Activated CD4-positive, alpha-beta T cell treated with anti-CD3 and anti-CD28 coated beads, Interleukin-2, amount 50 U/mL, for 48 hours (primary cell): ENCODE results near the gene SKAP2.

ENCODE experiments used
- DNase-seq, 2 experiments: peaks; one replicate each; pipeline ENCODE4 v3.0.0-alpha.2; 2020

Gene SKAP2

DNA sequence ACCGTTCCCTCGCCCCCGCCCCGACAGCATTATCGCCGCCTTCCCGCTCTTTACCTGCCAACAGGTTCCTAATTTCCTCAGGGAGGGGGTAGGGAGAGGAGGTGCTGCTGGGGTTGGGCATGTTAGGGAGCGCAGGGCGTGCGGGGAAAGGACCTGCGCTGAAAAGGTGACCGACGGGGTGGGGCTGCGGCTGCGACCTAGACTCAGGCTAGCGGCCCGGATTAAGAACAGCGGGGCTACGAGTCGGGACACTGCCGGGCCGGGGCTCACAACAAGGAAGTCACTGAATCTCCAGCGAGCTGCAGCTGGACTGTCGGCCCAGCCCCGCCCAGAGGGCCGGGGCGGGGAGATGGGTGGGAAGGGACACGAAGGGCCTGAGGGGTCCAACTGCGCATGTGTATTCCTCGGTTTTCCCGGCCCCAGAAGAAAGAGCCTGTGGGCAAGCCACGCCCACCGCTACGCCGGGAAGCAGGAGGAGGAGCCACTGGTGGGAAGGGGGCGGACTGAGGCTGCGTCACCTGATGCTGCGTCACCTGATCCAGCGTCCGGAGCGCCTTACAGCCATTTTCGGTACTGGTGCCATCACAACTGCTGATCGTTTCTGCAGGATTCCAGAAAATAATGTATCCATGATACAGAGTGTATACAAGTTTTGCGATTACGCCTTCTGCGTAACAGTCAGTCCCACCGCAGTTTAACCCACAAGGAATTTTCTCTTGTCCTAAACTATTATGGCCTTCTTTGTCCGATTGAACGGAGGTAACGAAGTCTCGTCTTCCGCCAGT lies at the start of gene SKAP2:
SKAP2 (minus strand) TSS at position 282 of the 785 bp plus-strand sequence; CDS start at position 121, 161 bp downstream.
- peak; percentile 92 to 94 for DNase-seq

DNA sequence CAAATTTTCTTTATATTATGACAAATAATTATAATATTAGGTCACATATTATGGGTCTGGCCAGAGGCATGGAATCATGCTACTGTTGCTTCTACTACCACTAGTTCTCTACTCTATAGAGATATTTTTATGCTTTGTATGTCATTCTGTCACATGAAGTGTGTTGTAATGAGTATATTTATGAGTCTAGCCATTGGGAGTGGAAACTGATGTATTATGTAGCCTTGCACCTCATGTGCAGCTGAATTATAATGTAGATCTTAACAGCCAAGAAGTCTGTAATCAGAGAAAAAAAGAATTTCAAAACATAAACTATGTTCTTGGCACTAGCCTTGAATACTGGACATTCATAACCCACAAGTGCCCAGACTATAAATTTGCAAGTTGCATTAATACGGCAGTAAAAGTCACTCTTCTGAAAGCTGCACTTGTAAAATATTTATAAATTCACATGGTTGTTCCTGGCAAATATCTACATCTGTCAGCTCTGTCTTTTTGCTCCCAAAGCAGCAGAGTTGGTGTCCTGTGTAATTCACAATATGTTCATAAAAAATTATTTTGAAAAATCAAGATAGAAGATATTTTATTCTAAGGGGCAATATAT lies 48.6 kb upstream of the SKAP2 start:
- no peak for DNase-seq

- no peak for DNase-seq
Measured at GRCh38 chr7:26912338-26912737, 47.9 kb upstream of the SKAP2 start.

DNA sequence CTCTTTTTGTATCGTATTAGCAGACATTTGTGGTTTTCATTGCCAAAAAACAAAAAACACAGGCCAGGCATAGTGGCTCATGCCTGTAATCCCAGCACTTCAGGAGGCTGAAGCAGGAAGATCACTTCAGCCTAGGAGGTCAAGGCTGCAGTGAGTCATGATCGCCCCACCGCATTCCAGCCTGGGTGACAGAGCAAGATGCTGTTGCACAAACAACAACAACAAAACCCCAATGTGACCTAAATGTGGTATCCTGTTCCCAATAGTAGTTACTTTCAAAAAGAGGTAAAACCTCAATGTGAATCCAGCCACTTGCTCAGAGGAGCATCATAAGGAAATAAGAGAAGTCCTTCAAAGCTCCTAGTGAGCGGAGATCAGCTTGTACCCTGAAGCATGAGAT lies 45.8 kb upstream of the SKAP2 start:
- no peak for DNase-seq

DNA sequence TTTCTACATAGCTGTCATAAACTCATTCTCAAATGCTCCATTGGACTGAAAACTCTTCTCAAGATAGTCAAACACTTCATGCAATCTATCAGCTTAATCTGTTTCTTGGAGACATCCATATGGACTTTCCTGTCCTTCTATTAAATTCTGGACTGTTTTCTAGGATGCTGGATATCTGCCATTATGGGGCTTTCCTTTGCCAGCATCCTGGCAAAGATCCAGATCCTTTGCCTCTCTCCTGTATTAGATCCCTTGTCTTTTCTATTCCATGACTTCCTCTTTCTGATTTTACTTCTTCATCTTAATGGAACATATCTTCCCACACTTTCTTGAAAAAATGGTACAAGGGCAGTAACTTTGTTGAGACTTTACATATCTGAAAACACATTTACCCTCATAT lies 35.9 kb upstream of the SKAP2 start:
- DNase-seq, result no peak

- no peak for DNase-seq
Measured at GRCh38 chr7:26899519-26899918, 35.1 kb upstream of the SKAP2 start.

DNA sequence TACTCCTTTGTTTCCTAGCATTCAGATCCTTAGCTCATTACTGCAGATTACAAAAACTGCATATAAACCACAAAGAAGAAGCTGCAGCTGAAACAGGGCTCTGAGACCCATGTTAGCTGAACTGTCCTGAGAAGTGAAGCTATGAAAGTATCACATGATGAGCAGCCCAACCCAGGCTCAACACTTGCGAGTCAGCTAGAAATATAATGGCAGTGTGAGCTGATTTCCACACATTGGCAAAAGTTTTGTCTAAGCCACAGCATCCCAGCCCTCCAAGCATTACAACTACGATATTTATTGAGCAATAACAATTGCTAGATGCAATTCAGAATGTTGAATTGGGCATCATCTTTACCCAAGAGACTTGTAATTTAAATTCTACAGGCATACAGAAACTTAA lies 34.5 kb upstream of the SKAP2 start:
- no peak for DNase-seq

DNA sequence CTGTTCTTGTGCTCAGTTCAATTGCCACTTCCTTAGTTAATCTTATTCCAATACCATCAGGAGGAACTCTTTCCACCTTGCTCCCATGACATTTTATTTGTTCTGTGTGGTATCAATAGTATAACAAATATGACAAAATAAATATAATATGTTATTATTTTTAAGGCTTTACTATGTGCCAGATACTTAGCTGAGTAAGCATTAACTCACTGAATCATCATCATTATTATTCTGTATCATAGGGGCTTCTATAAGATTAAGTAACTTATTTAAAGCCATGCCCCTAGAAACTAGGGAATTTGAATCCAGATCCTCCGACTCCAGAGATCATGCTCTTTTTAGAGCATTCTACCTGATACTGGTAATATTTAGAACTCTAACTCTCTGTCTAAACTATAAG lies 33.5 kb upstream of the SKAP2 start:
- no peak for DNase-seq

DNA sequence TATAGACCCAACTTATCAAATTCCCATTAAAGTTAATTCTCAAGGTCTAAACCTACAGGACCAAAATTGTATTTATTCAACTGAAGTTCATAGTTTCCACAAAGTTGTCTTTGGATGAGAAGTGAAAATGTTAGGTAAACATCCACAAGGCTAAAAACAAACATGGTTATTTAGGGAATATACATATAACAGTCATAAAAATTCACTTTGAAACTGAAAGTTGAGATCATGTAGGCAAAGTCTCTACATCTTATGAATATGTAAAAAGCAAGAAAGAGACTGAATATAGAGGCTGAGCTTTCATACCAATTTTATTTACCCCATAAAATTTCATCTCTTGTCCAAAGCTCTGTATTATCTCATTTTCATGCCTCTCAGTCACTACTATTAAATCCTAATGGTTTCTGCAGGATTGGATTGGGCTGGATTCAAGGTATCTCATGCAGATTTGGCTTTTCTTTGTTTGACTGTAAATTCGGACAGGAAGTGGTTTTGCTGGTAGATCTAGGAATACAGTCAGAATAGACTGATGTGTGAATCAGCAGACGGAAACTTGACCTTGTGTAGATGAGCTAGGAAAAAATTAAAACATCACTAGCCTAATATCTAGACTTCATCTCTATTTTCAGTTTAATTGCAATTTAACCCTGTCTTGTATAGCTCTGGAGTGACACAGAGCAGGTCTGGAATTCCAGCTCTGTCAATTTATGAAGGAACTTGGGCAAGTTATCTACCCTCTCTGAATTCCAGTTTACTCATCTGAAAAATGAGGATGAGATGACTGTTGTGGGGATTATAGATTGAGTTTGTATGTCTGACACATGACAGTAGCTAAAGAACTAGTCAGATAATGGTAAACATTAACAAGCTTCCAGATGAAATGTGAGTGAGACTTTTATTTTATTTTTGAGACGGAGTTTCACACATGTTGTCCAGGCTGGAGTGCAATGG lies 27.3 kb upstream of the SKAP2 start:
- DNase-seq, result no peak

GRCh38 chr7:26880852-26881251 lies 16.5 kb upstream of the SKAP2 start:
- DNase-seq, result no peak

GRCh38 chr7:26879671-26880070 lies 15.3 kb upstream of the SKAP2 start:
- DNase-seq, result no peak

DNA sequence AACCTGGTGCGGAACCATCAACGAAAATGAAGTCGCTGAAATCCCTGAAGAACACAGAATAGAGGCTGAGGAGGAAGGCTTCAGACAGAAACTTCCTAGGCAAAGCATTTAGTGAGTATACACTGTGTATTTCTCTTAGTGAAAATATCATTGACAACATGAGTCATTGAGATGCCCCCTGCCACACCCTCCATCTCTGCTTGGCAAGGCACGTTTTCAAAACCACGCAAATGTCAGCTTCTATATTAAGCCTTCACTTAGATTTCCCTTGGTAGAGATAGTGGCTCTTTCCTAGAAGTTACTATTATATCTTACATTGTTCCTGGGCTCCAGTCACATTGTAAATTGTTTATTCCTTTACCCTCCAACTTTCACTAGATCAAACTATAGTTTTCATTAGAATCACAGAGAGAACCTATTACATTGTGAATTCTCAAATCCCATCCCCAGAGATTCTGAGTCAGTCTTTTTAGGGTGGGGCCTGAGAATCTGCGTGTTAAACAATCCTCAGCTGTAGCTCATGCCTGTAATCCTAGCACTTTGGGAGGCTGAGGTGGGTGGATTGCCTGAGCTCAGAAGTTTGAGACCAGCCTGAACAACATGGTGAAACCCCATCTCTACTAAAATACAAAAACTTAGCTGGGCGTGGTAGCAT lies 4.6 kb upstream of the SKAP2 start:
- DNase-seq, result no peak

GRCh38 chr7:26865094-26865388 lies 651 bp upstream of the SKAP2 start:
- no peak for DNase-seq

GRCh38 chr7:26863518-26864308 lies 677 bp downstream of the SKAP2 start:
- no peak for DNase-seq

DNA sequence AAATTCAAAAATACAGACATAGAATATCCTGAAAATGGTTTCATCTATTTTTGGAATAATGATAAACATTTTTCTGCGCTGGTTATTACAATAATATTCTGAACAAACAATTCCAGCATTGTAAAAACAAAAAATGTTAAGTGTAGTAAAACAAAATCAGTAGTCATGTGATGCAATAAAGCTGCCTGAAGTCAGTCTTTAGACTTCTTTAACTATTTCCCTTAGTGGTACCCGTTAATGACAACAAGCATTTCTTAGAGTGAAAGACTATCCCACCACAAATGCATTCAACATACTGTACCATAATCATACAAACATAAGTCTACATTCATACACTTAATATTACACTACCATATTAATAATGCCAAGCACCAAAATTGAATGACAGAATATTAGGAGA lies 1.6 kb downstream of the SKAP2 start:
- no peak for DNase-seq

DNA sequence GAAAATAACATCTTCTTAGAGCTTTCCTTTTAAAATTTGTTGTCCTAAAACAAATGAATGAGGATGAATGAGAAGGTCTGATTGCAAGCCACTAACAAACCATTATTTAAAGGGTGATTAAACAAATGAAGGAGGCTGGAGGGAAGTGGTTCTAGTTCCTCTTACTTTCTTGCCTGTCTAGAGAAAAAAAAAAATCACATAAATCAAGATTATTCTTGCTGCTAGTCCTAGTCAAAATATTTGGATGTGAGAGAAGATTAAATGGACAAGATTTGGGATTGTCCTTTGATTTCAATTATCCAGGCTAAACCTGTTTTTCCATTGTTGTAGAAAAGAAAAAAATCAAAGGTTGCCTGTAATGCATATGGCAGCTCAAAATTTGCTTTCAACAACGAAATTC lies 3.3 kb downstream of the SKAP2 start:
- DNase-seq, result no peak

DNA sequence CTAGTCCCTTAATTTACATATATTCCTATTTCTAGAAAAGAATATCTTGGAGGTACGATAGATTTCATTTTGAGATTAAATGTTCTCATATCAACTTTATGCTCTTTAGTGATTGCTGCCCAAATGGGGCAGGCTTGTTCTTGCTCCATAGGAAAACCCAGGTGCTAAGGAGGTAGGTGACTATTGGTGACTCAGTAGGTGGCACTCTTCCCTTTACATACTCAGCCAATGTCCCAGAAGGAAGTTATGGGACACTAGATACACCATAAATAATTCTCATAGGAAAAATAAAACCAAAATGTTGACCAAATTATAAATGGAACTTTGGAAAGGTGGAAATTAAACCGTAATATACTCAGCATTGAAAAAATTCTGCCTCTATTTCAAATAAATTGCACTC lies 4.0 kb downstream of the SKAP2 start:
- DNase-seq, result no peak

DNA sequence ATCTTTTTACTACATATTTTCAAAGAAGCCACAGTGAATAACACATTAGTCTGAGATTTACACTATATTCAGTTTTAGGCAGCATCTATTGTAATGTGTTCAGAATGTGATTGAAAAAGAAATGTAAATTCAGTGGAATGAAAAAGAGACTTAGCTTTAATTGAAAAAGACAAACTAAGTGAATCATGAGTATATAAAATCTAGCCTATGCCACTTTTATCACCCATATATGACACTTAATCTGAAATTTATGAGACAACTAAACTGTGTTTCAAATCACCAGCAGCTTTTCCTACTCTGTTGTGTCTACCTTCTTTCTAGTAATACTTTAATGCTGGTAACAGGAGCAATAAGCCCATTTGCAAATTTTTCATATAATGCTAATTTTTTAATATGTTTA lies 4.7 kb downstream of the SKAP2 start:
- no peak for DNase-seq

- DNase-seq, result no peak
Measured at GRCh38 chr7:26858735-26859134, 5.7 kb downstream of the SKAP2 start.

GRCh38 chr7:26858241-26858715 lies 6.1 kb downstream of the SKAP2 start:
- DNase-seq, result no peak

DNA sequence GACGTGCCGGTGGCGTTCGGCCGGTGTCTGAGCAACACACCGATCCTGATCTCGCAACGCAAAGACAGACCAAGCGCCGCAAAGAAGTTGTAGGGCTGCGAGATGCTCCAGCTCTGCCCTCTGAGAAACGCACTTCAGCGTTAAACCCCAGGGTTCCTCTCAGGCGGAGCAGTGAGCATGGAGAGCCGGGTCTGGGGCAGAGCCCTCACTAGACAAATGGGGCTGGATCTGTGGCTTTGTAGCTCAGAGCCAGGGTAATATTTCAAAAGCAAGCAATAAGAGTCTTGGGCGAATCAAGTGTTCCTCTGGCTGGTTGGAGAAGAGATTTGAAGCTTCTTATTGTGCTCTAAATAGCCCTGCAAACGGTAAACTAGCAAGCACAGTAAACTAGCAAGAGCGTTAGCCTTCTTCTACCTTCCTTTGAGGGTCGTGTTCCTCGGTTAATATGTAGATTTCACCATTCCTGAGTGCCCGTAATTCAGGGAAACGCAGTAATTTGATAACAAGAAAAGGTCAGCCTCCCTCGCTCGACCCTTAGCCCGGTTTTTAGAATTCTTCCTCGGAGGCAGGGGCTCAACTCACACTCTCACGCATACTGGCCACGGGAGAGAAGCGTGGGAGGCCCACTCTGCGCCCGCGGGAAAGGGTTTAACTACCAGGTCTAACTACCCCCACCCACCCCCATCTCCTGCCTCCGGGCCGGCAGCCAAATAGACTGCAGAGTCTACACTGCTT lies 6.7 kb downstream of the SKAP2 start:
- DNase-seq, result no peak

- DNase-seq, result no peak
Measured at GRCh38 chr7:26857170-26857505, 7.3 kb downstream of the SKAP2 start.
